ENCODE data around the gene DNAJC5. TPM values are rescaled to one million over a fixed set of nuclear protein-coding genes. Genes with fewer than 3 reads are reported as not detected.

DNAJC5 gene
- total and polyA plus RNA-seq, 2 of the 8 experiments (the other 6 are each of a cell fraction or from before 2014, with no cell fraction given) = 19.2 to 31.2 TPM

GRCh38 chr20:63951398-63952209, 56.7 kb downstream of the DNAJC5 start:
- H4K8ac ChIP-seq (ENCODE audit: extremely low read depth, insufficient read depth, low read length) = peak overlapping the region; percentile 12; the same call in 1 of the 2 replicates
- peaks cover 4% of the 10 kb centered on the region; the same call in 1 of the 2 replicates for H3K23me2 ChIP-seq (ENCODE audit: low read depth, low read length)
- H3K18ac ChIP-seq (ENCODE audit: extremely low read depth, low read length) = no peak overlapping the region
- H3K27me3 ChIP-seq (replicated peaks in 1 of 4; ENCODE audit: control insufficient read depth in 3 of 4, extremely low read depth in 1 of 4, insufficient read depth in 3 of 4, low read length in 3 of 4) = no peaks in the 10 kb centered on the region
- CTCF ChIA-PET (ENCODE audit: partially characterized antibody) = interaction anchor here (0.6 to 2.6 kb wide), 10 partner anchors 9 to 101 kb away, joined by 3 to 13 read pairs (median 4); partner anchors contain the start of gene PRPF6
- no peak overlapping the region for H2AK5ac ChIP-seq (ENCODE audit: low read depth, low read length)
- H3K36me3 ChIP-seq (ENCODE audit: control insufficient read depth in 2 of 4, insufficient read depth in 4 of 4, low read length in 3 of 4) = peaks cover 0 to 2% (median 0%) of the 10 kb centered on the region in 4 experiments; a peak in 1 of 8 replicates
- peaks cover 0 to 17% (median 15%) of the 10 kb centered on the region in 4 experiments; a peak in 6 of 7 replicates for H3K4me1 ChIP-seq (replicated peaks in 1 of 4; ENCODE audit: control insufficient read depth in 3 of 4, insufficient read depth in 4 of 4, low read length in 3 of 4)
- WGBS, 2 experiments (ENCODE audit: extremely low coverage in 1 of 2, insufficient coverage in 1 of 2, insufficient read length in 1 of 2, insufficient replicate concordance in 2 of 2, low coverage in 1 of 2, low lambda C conversion rate in 2 of 2, missing lambda C conversion rate in 1 of 2) = 87% methylated on average over 15 of the region's 17 CpGs; no CpG with 5 or more reads in 1 of the 2 experiments
- peaks cover 38 to 50% of the 10 kb centered on the region in 2 experiments for H4K20me1 ChIP-seq (replicated peaks in 1 of 2; ENCODE audit: control insufficient read depth in 1 of 2, insufficient read depth in 2 of 2, low read length in 2 of 2)
- no peak overlapping the region for H3K4me3 ChIP-seq (ENCODE audit: extremely low read depth in 1 of 4, insufficient read depth in 2 of 4, low read depth in 3 of 4, low read length in 4 of 4)
- H3K56ac ChIP-seq (replicated peaks; ENCODE audit: insufficient read length, low read depth, low read length) = no peak overlapping the region
- no peak overlapping the region for H3K4me2 ChIP-seq (ENCODE audit: insufficient read depth in 1 of 2, low read depth in 2 of 2, low read length in 2 of 2)
- peaks cover 17 to 81% of the 10 kb centered on the region in 2 experiments; a peak in 3 of 4 replicates for H3K79me2 ChIP-seq (ENCODE audit: control insufficient read depth in 1 of 2, insufficient read depth in 2 of 2, low read length in 2 of 2)
- H2BK120ac ChIP-seq (replicated peaks; ENCODE audit: low read depth, low read length) = no peak overlapping the region
- no peak for TF ChIP-seq CHD1 (IDR thresholded peaks at IDR 0.05; ENCODE audit: low read depth, low read length)
- no peak for TF ChIP-seq TCF12 (IDR thresholded peaks at IDR 0.05; ENCODE audit: low read depth, low read length)
- no peak for TF ChIP-seq BACH1 (IDR thresholded peaks at IDR 0.05; ENCODE audit: low read length)
- no peak for TF ChIP-seq CBX8 (IDR thresholded peaks at IDR 0.05; ENCODE audit: borderline replicate concordance, low read depth, low read length)
- TF ChIP-seq FOSL1 (IDR thresholded peaks at IDR 0.05; ENCODE audit: insufficient read depth, low read depth, low read length) = no peak
- FAIRE-seq (no peak), DNase-seq (ENCODE audit: low read depth in 1 of 2, low spot score in 2 of 2) (no peak)
- no peak overlapping the region for H4K5ac ChIP-seq (ENCODE audit: insufficient read length, low read depth, low read length)
- H4K91ac ChIP-seq (replicated peaks; ENCODE audit: insufficient read length, low read length) = no peak overlapping the region
- H3K79me1 ChIP-seq (ENCODE audit: low read depth, low read length) = peaks cover 39% of the 10 kb centered on the region
- no peak overlapping the region for H2BK5ac ChIP-seq (ENCODE audit: low read depth, low read length)
- no peak overlapping the region for H3K4ac ChIP-seq (replicated peaks; ENCODE audit: insufficient read length, low read depth, low read length)
- no peaks in the 10 kb centered on the region for H3K9me3 ChIP-seq (ENCODE audit: insufficient read depth in 2 of 2, low read depth in 1 of 2, low read length in 1 of 2)
- POLR2A ChIA-PET (ENCODE audit: partially characterized antibody) = interaction anchor here (0.7 to 2.9 kb wide), 5 partner anchors 9 to 24 kb away, joined by 3 to 15 read pairs (median 3); no protein-coding TSS in a partner anchor
- no peak overlapping the region for H3K14ac ChIP-seq (ENCODE audit: insufficient read length)
- no peak overlapping the region for H3K23ac ChIP-seq (ENCODE audit: insufficient read length)
- no peak overlapping the region for H2BK12ac ChIP-seq (ENCODE audit: low read depth, low read length)
- no peak overlapping the region for H2BK20ac ChIP-seq (ENCODE audit: low read length)
- H3K27ac ChIP-seq (ENCODE audit: low read depth, low read length) = no peak overlapping the region
- H2BK15ac ChIP-seq (ENCODE audit: low read length) = no peak overlapping the region
- no peak overlapping the region for H2AFZ ChIP-seq (ENCODE audit: low read length)
- no peak overlapping the region for H3K9ac ChIP-seq (replicated peaks in 1 of 4; ENCODE audit: extremely low read depth in 1 of 4, low read depth in 3 of 4, low read length in 3 of 4)

Measured in H1 (cell line).